ENCODE data around the gene ZNF844.
A peak's percentile ranks its signal among the peaks of the same experiment; 100 is the strongest.

Gene ZNF844

GRCh38 chr19:12126707-12127106, 62.2 kb downstream of the ZNF844 start:
- TF ChIP-seq CTCF (conservative IDR thresholded peaks at IDR 0.05; ENCODE audit: low read length), result peak; percentile 67
- no peak for TF ChIP-seq EZH2phosphoT487 (IDR thresholded peaks at IDR 0.05; ENCODE audit: borderline replicate concordance)
- Histone ChIP-seq H3K9ac (ENCODE audit: low read depth, low read length, poor library complexity, severe bottlenecking) (no peak overlapping the region), H3K27me3 (ENCODE audit: insufficient read depth, low read length, poor library complexity, severe bottlenecking) (no peaks in the 10 kb centered on the region), H3F3A (ENCODE audit: low read depth) (no peaks in the 10 kb centered on the region), H3K36me3 (ENCODE audit: insufficient read depth, low read length) (no peaks in the 10 kb centered on the region), H2AFZ (ENCODE audit: low read length) (no peak overlapping the region), H4K20me1 (ENCODE audit: insufficient read depth, low read length, poor library complexity, severe bottlenecking) (no peaks in the 10 kb centered on the region), H3K79me2 (ENCODE audit: insufficient read depth, low read length) (no peaks in the 10 kb centered on the region), H3K4me3 (ENCODE audit: low read length, poor library complexity, severe bottlenecking) (no peak overlapping the region), H3K4me2 (ENCODE audit: low read depth, low read length, poor library complexity, severe bottlenecking) (no peak overlapping the region), H3K9me2 (replicated peaks; ENCODE audit: low read depth, low read length) (no peaks in the 10 kb centered on the region), H3K9me3 (ENCODE audit: insufficient read depth, low read depth, low read length) (peaks cover 2% of the 10 kb centered on the region; the same call in 1 of the 2 replicates), H3K4me1 (ENCODE audit: insufficient read depth, low read length, poor library complexity, severe bottlenecking) (no peaks in the 10 kb centered on the region)

All from Loucy (cell line).